Measurements from ENCODE around the gene CCDC33.

CCDC33 gene

DNA sequence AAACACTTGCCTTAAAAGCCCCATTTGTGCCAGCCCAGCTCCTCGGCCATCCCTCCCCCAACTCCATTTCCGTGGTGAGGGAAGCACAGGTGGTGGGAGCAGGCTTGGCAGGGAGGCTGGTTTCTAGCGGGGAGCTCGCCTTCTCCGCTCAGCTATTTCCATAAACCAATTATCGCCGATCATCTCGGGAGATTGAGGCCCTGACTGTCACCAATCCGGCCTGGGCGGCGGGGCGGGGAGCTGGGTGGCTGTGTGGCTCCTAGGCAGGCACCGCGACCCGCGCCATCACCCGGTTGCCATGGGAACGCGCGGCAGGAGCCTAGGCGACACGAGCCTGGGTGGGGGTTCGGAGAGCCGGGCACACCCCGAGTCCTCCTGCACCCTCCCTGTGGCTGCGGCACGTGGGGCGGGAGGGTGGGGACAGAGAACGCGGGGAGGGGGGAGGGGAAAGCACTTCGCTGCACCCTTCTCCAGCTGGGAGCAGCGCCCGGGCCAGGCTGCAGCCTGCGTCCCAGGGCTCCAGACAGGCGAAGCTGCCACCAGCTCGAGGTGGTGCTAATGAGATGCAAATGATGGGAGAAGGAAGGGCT is 9.3 kb downstream of the CCDC33 start:
- TF ChIP-seq, protein P1, sequence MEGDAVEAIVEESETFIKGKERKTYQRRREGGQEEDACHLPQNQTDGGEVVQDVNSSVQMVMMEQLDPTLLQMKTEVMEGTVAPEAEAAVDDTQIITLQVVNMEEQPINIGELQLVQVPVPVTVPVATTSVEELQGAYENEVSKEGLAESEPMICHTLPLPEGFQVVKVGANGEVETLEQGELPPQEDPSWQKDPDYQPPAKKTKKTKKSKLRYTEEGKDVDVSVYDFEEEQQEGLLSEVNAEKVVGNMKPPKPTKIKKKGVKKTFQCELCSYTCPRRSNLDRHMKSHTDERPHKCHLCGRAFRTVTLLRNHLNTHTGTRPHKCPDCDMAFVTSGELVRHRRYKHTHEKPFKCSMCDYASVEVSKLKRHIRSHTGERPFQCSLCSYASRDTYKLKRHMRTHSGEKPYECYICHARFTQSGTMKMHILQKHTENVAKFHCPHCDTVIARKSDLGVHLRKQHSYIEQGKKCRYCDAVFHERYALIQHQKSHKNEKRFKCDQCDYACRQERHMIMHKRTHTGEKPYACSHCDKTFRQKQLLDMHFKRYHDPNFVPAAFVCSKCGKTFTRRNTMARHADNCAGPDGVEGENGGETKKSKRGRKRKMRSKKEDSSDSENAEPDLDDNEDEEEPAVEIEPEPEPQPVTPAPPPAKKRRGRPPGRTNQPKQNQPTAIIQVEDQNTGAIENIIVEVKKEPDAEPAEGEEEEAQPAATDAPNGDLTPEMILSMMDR (IDR thresholded peaks at IDR 0.05), result no peak

DNA sequence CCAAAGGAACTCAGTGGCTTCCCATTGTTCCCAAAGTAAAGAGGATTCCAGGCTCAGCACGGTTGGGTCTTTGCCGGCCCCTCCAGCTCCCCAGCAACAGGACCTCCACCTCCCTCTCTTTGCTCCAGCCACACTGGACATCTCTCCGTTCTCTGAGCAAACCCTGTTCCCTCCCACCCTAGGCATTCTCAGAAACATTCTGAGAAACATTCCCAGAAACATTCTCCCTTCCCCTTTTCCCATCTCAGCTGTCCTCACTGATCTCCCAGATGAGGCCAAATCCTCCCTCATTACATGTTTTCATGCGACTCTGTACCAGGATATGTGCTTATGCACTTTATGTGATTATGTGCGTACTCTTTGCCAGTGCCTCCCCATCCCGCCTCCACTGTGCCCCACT is 14.1 kb downstream of the CCDC33 start:
- TF ChIP-seq, protein P1 (IDR thresholded peaks at IDR 0.05), result no peak

DNA sequence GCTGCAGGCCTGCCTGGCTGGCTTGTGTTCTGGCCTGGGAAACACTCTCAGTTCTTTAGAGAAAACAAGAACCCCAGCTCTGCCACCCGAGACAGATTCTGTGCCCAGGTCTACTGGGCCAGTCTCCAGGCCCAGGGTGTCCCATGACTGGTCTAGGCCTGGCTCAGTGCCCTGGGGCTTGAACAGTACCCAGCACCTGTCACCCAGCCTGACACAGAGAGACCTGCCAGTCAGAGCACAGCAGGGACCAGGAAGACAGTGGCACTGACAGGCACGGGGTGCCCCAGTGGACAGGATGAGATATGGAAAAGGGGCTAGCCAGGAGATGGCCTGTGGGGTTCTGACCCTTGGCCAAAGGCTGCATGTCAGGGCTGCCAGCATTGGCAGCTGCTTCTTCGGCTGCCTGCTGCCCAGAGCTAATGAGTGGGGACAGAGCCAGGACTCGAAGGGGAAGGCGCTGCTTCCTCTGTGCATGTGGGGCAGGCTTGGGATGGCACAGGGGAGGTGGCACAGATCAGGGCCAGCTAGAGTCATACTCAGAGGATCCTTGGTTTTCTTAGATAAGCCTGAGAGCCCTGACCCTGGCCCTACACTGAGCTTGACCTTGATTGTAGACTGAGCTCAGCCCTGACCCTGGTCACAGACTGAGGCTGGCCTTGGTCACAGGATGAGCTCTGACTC is 15.1 kb downstream of the CCDC33 start:
- TF ChIP-seq, protein P1 (IDR thresholded peaks at IDR 0.05), result no peak

DNA sequence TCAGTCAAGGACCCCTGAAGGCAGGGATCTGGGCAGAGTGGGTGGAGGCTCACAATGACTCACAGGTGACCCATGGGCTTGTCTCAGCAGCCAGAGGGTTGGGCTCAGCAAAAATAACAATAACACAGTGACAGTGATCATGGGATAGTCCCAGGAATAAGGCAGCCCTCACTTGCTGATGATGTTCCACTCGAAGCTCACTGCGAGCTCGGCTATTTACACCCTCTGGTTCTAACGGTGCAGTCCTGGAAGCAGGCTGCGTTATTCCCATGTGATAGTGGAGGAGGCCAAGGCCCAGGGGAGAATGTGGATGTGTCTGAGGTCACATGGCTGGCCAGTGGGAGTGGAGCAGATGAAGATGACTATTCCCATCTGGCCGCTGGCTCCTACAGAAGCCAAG is 16.2 kb downstream of the CCDC33 start:
- TF ChIP-seq, protein P1 (IDR thresholded peaks at IDR 0.05), result no peak

DNA sequence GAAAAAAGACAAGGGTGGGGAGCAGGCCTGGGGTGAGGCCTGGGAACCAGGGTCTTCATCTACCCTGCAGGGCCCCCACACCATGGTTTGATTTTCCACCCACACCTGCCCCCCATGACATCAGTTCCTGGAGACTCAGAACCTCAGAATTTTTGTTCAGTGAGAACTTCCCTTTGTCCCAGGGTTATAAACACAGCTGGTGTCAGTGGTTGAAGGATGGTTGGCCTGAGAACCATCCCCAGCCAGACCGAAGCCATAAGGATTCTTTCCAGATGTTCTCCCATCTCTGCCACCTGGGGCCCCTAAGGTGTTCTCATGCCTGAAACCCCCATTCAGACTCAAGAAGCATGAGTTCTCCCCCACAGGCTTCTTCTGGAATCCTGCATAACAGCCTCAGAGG is 16.6 kb downstream of the CCDC33 start:
- TF ChIP-seq, protein P1 (IDR thresholded peaks at IDR 0.05), result no peak

DNA sequence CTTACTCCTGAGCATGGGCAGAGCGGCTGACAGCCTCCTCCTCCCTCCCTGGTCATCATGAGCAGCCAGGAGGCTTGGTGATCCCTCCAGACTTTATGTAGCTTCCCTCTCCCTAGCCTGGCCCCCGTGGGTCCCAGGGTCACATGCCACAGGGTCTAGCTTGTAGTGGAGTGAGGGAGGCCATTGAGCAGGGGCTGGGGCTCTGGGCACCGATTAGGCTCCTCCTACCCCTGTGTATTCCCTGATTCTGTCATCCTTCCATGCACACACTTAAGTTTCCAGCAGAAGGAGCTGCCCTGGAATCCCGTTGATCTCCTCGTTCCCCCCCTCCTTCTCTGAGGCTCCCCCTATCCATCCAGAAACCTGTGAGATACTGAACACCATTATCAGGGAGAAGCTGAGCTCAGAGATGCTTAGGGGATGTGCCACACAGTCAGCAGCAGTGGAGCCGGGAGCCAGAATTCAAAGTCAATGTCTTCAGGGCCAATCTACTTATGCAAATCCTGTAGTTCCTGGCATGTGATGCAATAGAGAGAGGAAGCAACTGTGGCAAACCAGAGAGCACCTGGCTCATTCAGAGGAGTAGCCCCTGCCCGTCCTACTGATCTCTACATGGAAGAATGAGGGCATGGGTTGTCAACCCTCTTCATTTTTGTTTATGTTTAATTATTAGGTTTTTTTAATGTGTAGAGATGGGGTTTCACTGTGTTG is 17.2 kb downstream of the CCDC33 start:
- TF ChIP-seq, protein P1 (IDR thresholded peaks at IDR 0.05), result no peak

DNA sequence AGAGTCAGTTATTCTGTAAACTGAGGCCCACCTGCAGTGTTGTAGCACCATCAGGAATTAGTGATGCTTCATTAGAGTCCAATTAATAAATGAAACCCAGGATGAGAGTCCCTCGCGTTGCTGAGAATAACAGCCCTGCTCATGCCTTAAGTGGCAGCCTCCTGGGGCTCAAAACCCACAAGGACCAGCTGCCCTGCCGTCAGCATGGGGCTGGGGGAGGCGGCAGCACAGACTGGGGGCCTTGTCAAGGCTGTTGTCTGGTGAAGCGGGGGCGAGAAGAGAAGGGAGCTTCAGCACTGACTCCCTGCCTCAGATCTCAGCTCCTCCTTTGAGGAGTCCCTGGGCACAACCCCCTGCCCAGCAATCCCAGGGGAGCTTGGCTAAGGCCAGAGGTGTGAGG is 21.0 kb downstream of the CCDC33 start:
- TF ChIP-seq, protein P1 (IDR thresholded peaks at IDR 0.05), result no peak

Measured in LNCAP (cell line).